Hepatocyte (in vitro differentiated cells): ENCODE measurements around the gene ZNF493. TPM values are rescaled to one million over a fixed set of nuclear protein-coding genes. Genes with fewer than 3 reads are reported as not detected.

Experiments used
- DNase-seq: peaks from one replicate; pipeline ENCODE4 v3.0.0-alpha.2; 2016; ENCODE audit warnings: low spot score
- H2AFZ ChIP-seq: fragments of 200-600 bp; sonication (generic); 2 replicates; pipeline ENCODE4 v1.6.0; 2016; ENCODE audit warnings: antibody characterized with exemption, mild to moderate bottlenecking
- H3K27ac ChIP-seq: fragments of 200-600 bp; sonication (generic); 2 replicates; pipeline ENCODE4 v1.5.1; 2016; ENCODE audit warnings: mild to moderate bottlenecking
- H3K27me3 ChIP-seq: fragments of 200-600 bp; sonication (generic); 2 replicates; pipeline ENCODE4 v1.6.1; 2016
- H3K36me3 ChIP-seq: fragments of 200-600 bp; sonication (generic); replicated peaks from 2 replicates; pipeline ENCODE4 v1.5.1; 2016; ENCODE audit warnings: low read depth; ENCODE audit not compliant: insufficient read depth
- H3K4me1 ChIP-seq: fragments of 200-600 bp; sonication (generic); 2 replicates; pipeline ENCODE4 v1.5.1; 2016; ENCODE audit warnings: mild to moderate bottlenecking, moderate library complexity; ENCODE audit not compliant: insufficient read depth
- H3K4me2 ChIP-seq: fragments of 200-600 bp; sonication (generic); 2 replicates; pipeline ENCODE4 v1.6.0; 2016
- H3K4me3 ChIP-seq: fragments of 200-600 bp; sonication (generic); 2 replicates; pipeline ENCODE4 v1.5.1; 2016; ENCODE audit warnings: mild to moderate bottlenecking
- H3K79me2 ChIP-seq: fragments of 200-600 bp; sonication (generic); 2 replicates; pipeline ENCODE4 v1.6.0; 2017; ENCODE audit warnings: mild to moderate bottlenecking
- H3K9me2 ChIP-seq: fragments of 200-600 bp; sonication (generic); replicated peaks from 2 replicates; pipeline ENCODE4 v1.6.0; 2017; ENCODE audit warnings: mild to moderate bottlenecking; ENCODE audit not compliant: insufficient read depth
- H3K9me3 ChIP-seq: fragments of 200-600 bp; sonication (generic); 2 replicates; pipeline ENCODE4 v1.5.1; 2016; ENCODE audit warnings: low read depth, mild to moderate bottlenecking
- H4K20me1 ChIP-seq: fragments of 200-600 bp; sonication (generic); 2 replicates; pipeline ENCODE4 v1.6.0; 2016; ENCODE audit warnings: mild to moderate bottlenecking; ENCODE audit not compliant: insufficient read depth, poor library complexity, severe bottlenecking
- CTCF ChIP-seq: fragments of 200-600 bp; sonication (generic); IDR thresholded peaks from 2 replicates; pipeline ENCODE4 v1.5.1; 2016; ENCODE audit warnings: antibody characterized with exemption, mild to moderate bottlenecking; ENCODE audit not compliant: poor library complexity
- EZH2 ChIP-seq: fragments of 200-600 bp; sonication (generic); IDR thresholded peaks from 2 replicates; pipeline ENCODE4 v1.6.1; 2016; ENCODE audit warnings: antibody characterized with exemption, mild to moderate bottlenecking, borderline replicate concordance
- EZH2phosphoT487 ChIP-seq: fragments of 200-600 bp; sonication (generic); IDR thresholded peaks from one replicate; pipeline ENCODE4 v1.6.1; 2018; ENCODE audit warnings: antibody characterized with exemption, mild to moderate bottlenecking, low read depth, moderate library complexity; ENCODE audit not compliant: unreplicated experiment, severe bottlenecking
- WGBS: methylation state at CpG from one replicate; pipeline ENCODE4 v1.1.6; 2016; ENCODE audit warnings: low lambda C conversion rate; ENCODE audit errors: missing lambda C conversion rate; 5-methylcytosine and 5-hydroxymethylcytosine counted together
- polyA plus RNA-seq: library from polyadenylated mRNA; unstranded; fragments of >200 nt; fragmentation: Nextera tagmentation; extraction: Ambion mirVana; gene quantifications from 2 replicates; pipeline ENCODE4 v1.2.1, GENCODE V29; 2016
- total RNA-seq: library from RNA; depleted of rRNA; stranded (reverse); fragments of >200 nt; gene quantifications from 2 replicates; pipeline ENCODE4 v1.2.3, GENCODE V29; 2014

Gene ZNF493
- total RNA-seq (22.4 and 26.5 TPM in 2 replicates), polyA plus RNA-seq (9.8 and 14.0 TPM in 2 replicates)

DNA sequence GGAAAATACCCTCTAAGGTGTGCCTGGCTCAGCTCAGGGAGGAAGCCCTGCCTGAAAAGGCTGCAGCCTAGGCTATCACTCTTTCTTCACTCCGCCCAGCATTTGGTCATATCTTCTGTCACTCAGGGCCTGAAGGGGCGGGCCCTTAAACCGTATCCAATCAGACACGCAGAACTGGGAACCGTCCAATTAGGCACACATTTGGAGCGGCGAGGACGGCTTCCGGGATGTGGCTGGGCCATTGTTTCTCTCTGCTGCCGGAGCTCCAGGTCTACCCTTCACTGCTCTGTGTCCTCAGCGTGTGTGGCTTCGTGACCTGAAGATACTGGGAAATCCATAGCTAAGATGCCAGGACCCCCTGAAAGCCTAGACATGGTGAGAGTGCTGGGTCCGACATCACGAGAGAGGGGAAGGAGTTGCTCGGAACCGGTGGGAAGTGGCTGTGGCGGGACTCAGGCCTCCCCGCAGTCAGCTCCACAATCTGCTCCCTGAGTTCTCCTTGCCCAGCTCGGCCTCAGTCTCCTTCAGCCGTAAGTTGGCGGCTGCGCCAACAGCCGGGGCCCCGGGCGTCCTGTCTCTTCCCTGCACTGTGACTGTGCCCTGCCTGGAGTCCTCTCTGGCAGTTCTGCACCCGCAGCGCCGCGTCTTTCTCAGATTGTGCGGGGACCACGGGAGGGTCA is at the start of gene ZNF493:
Gene ZNF493, plus strand, starts transcription at position 241 of the 680 bp plus-strand sequence. Its CDS starts 105 bp downstream, at position 346.
- under 1% methylated on average over 30 of the region's 31 CpGs for WGBS

DNA sequence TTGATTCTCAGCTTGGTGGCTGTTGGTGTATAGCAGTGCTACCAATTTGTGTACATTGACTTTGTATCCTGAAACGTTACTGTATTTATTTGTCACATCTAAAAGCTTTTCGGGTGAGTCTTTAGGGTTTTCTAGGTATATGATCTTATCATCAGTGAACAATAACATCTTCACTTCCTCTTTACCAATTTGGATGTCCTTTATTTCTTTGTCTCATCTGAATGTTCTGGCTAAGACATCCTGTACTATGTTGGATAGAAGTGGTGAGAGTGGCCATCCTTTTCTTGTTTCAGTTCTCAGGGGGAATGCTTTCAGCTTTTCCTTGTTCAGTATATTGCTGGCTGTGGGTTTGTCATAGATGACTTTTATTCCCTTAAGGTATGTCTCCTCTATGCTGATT is 44.1 kb upstream of the ZNF493 start:
- no peak overlapping the region for H3K4me3 ChIP-seq
- H3K4me1 ChIP-seq: no peaks in the 10 kb centered on the region
- no peaks in the 10 kb centered on the region for H3K79me2 ChIP-seq
- TF ChIP-seq CTCF (no peak), EZH2phosphoT487 (no peak), EZH2 (no peak)
- no peaks in the 10 kb centered on the region for H3K9me3 ChIP-seq
- H3K4me2 ChIP-seq: no peak overlapping the region
- 59% methylated on average over 2 of the region's 2 CpGs for WGBS
- H4K20me1 ChIP-seq: no peaks in the 10 kb centered on the region
- no peak overlapping the region for H2AFZ ChIP-seq
- no peaks in the 10 kb centered on the region for H3K27me3 ChIP-seq
- no peaks in the 10 kb centered on the region for H3K36me3 ChIP-seq
- no peak for DNase-seq
- H3K9me2 ChIP-seq: no peaks in the 10 kb centered on the region
- no peak overlapping the region for H3K27ac ChIP-seq

More for the DNA sequence above, at the start of gene ZNF493:
- H4K20me1 ChIP-seq: no peaks in the 10 kb centered on the region
- peak within 1 kb of the TSS; percentile 44 for H3K4me3 ChIP-seq
- peak within 1 kb of the TSS; percentile 77 for H3K27ac ChIP-seq
- H3K9me2 ChIP-seq: no peaks in the 10 kb centered on the region
- peaks cover 45% of the 10 kb centered on the region for H3K79me2 ChIP-seq
- peaks cover 3% of the 10 kb centered on the region for H3K36me3 ChIP-seq
- H3K4me1 ChIP-seq: peaks cover 7% of the 10 kb centered on the region
- peaks cover 6% of the 10 kb centered on the region for H3K9me3 ChIP-seq
- peak; percentile 96 for DNase-seq
- H3K27me3 ChIP-seq: no peaks in the 10 kb centered on the region
- peak within 1 kb of the TSS; percentile 85 for H3K4me2 ChIP-seq
- peak within 1 kb of the TSS; percentile 72 for H2AFZ ChIP-seq
- TF ChIP-seq CTCF (no peak), EZH2 (no peak), EZH2phosphoT487 (no peak)

DNA sequence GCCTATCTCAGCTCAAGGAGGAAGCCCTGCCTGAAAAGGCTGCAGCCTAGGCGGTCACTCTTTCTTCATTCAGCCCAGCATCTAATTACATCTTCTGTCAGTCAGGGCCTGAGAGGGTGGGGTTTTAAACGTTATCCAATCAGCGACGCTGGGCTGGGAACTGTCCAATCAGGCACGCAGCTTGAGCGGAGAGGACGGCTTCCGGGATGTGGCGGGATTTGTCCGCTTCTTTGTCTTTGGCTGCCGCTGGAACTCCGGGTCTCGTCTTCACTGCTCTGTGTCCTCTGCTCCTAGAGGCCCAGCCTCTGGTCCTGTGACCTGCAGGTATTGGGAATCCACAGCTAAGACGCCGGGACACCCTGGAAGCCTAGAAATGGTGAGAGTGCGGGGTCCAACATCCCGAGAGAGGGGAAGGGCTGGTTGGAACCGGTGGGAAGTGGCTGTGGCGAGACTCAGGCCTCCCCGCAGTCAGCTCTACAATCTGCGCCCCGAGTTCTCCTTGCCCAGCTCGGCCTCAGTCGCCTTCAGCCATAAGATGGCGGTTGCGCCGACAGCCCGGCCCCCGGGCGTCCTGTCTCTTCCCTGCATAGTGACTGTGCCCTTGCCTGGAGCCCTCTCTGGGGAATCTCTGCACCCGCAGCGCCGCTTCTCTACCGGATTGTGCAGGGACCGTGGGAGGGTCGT is 38.0 kb upstream of the ZNF493 start, which contains the start of gene ZNF738:
Gene ZNF738, plus strand, starts transcription at position 233 of the 684 bp plus-strand sequence. Its CDS starts 141 bp downstream, at position 374.
- H3K27me3 ChIP-seq: no peaks in the 10 kb centered on the region
- peaks cover 11% of the 10 kb centered on the region for H3K9me3 ChIP-seq
- peak; percentile 96 for DNase-seq
- peaks cover 4% of the 10 kb centered on the region for H3K4me1 ChIP-seq
- TF ChIP-seq CTCF (no peak), EZH2 (no peak), EZH2phosphoT487 (no peak)
- H2AFZ ChIP-seq: peak within 1 kb of the TSS; percentile 67
- H3K9me2 ChIP-seq: no peaks in the 10 kb centered on the region
- H3K36me3 ChIP-seq: peaks cover 12% of the 10 kb centered on the region
- H3K4me3 ChIP-seq: peak within 1 kb of the TSS; percentile 79
- H4K20me1 ChIP-seq: no peaks in the 10 kb centered on the region
- peak within 1 kb of the TSS; percentile 93 for H3K27ac ChIP-seq
- H3K4me2 ChIP-seq: peak within 1 kb of the TSS; percentile 82
- peaks cover 40% of the 10 kb centered on the region for H3K79me2 ChIP-seq
- 1% methylated on average over 35 of the region's 36 CpGs for WGBS
